GM18505 (cell line): ENCODE measurements around the gene DNAJC27.

Source experiments
- ATAC-seq: cut with Tn5 transposase; IDR thresholded peaks from one replicate; pipeline ENCODE4 v1.9.1; 2021; ENCODE audit not compliant: unreplicated experiment
- POLR2A ChIP-seq: IDR thresholded peaks from 4 replicates; pipeline ENCODE4 v1.6.1; 2011; ENCODE audit warnings: borderline replicate concordance; ENCODE audit not compliant: insufficient read depth, insufficient read length; ENCODE audit errors: extremely low read depth

DNAJC27 gene

GRCh38 chr2:24898122-24899109 lies 73.3 kb downstream of the DNAJC27 start:
- TF ChIP-seq POLR2A, result no peak

GRCh38 chr2:24894750-24895149 lies 77.0 kb downstream of the DNAJC27 start:
- TF ChIP-seq POLR2A, result no peak
- ATAC-seq, result no peak

More at GRCh38 chr2:24898122-24899109, 73.3 kb downstream of the DNAJC27 start:
- no peak for ATAC-seq

GRCh38 chr2:24893934-24894333 lies 77.8 kb downstream of the DNAJC27 start:
- no peak for TF ChIP-seq POLR2A
- ATAC-seq, result no peak
